Kasumi-1 (cell line): ENCODE data around the gene BCAS3.

Experiments used
- DNase-seq, 2 experiments: peaks; one replicate each; lab custom pipeline; 2025; lab: John Stamatoyannopoulos, UW

The BCAS3 gene

GRCh38 chr17:61316633-61317032 is 639.0 kb downstream of the BCAS3 start:
- DNase-seq: no peak

GRCh38 chr17:61317779-61318178 is 640.1 kb downstream of the BCAS3 start:
- DNase-seq: no peak

GRCh38 chr17:61318684-61319098 is 641.0 kb downstream of the BCAS3 start:
- no peak for DNase-seq

GRCh38 chr17:61321344-61321743 is 643.7 kb downstream of the BCAS3 start:
- no peak for DNase-seq

- DNase-seq: no peak
Observed at GRCh38 chr17:61322325-61323002, 644.8 kb downstream of the BCAS3 start.

GRCh38 chr17:61323003-61323908 is 645.6 kb downstream of the BCAS3 start:
- no peak for DNase-seq

- no peak for DNase-seq
Observed at GRCh38 chr17:61323909-61324868, 646.5 kb downstream of the BCAS3 start.

GRCh38 chr17:61324950-61325349 is 647.3 kb downstream of the BCAS3 start:
- DNase-seq: no peak

GRCh38 chr17:61325382-61326073 is 647.9 kb downstream of the BCAS3 start:
- no peak for DNase-seq

- no peak for DNase-seq
Observed at GRCh38 chr17:61326330-61326729, 648.7 kb downstream of the BCAS3 start.

GRCh38 chr17:61328351-61328750 is 650.7 kb downstream of the BCAS3 start:
- DNase-seq: no peak

GRCh38 chr17:61330174-61331150 is 652.8 kb downstream of the BCAS3 start:
- DNase-seq: no peak

- DNase-seq: no peak
Observed at GRCh38 chr17:61331178-61331577, 653.5 kb downstream of the BCAS3 start.

GRCh38 chr17:61331886-61332285 is 654.2 kb downstream of the BCAS3 start:
- DNase-seq: no peak

- DNase-seq: no peak
Observed at GRCh38 chr17:61333136-61333535, 655.5 kb downstream of the BCAS3 start.

GRCh38 chr17:61334673-61335072 is 657.0 kb downstream of the BCAS3 start:
- no peak for DNase-seq

GRCh38 chr17:61335105-61335844 is 657.6 kb downstream of the BCAS3 start:
- no peak for DNase-seq

- DNase-seq: no peak
Observed at GRCh38 chr17:61335845-61336655, 658.4 kb downstream of the BCAS3 start.

- DNase-seq: no peak
Observed at GRCh38 chr17:61337290-61337689, 659.6 kb downstream of the BCAS3 start.
